H9 (cell line): Measurements from ENCODE around the gene ARID2. TPM values are rescaled to one million over a fixed set of nuclear protein-coding genes. Genes with fewer than 3 reads are reported as not detected.
A peak's percentile ranks its signal among the peaks of the same experiment; 100 is the strongest.

Experiments used
- DNase-seq: peaks from one replicate; pipeline ENCODE4 v3.0.0-alpha.2; 2017
- H2AFZ ChIP-seq: one replicate; pipeline ENCODE4 v1.6.1; 2013; ENCODE audit warnings: mild to moderate bottlenecking, low read length, control low read depth, moderate library complexity
- H2AK5ac ChIP-seq: 2 replicates; pipeline ENCODE4 v1.6.1; 2013; ENCODE audit warnings: low read length, control low read depth, mixed read lengths; ENCODE audit not compliant: insufficient read length
- H2BK120ac ChIP-seq: one replicate; pipeline ENCODE4 v1.6.1; 2013; ENCODE audit warnings: low read depth, mild to moderate bottlenecking, low read length, control low read depth, inconsistent platforms; ENCODE audit not compliant: poor library complexity, severe bottlenecking
- H2BK12ac ChIP-seq: 2 replicates; pipeline ENCODE4 v1.6.1; 2013; ENCODE audit warnings: low read length, control low read depth, mixed read lengths, low read depth; ENCODE audit not compliant: insufficient read length
- H2BK15ac ChIP-seq: 2 replicates; pipeline ENCODE4 v1.6.1; 2013; ENCODE audit warnings: low read depth, low read length, control low read depth
- H2BK20ac ChIP-seq: one replicate; pipeline ENCODE4 v1.6.1; 2013; ENCODE audit warnings: low read depth, mild to moderate bottlenecking, low read length, control low read depth, inconsistent platforms; ENCODE audit not compliant: poor library complexity, severe bottlenecking
- H2BK5ac ChIP-seq: 2 replicates; pipeline ENCODE4 v1.6.1; 2013; ENCODE audit warnings: low read length, control low read depth, mixed read lengths; ENCODE audit not compliant: insufficient read length
- H3K14ac ChIP-seq: 2 replicates; pipeline ENCODE4 v1.6.1; 2013; ENCODE audit warnings: low read length, control low read depth; ENCODE audit not compliant: insufficient read depth
- H3K18ac ChIP-seq: 2 replicates; pipeline ENCODE4 v1.6.1; 2013; ENCODE audit warnings: low read depth, mild to moderate bottlenecking, mixed read lengths, low read length, control low read depth; ENCODE audit not compliant: insufficient read length
- H3K23ac ChIP-seq: 2 replicates; pipeline ENCODE4 v1.6.1; 2013; ENCODE audit warnings: low read length, control low read depth, mixed read lengths, low read depth; ENCODE audit not compliant: insufficient read length
- H3K23me2 ChIP-seq: 2 replicates; pipeline ENCODE4 v1.6.1; 2013; ENCODE audit warnings: low read depth, mild to moderate bottlenecking, mixed read lengths, low read length, control low read depth; ENCODE audit not compliant: insufficient read length, poor library complexity, severe bottlenecking
- H3K27ac ChIP-seq: 2 replicates; pipeline ENCODE4 v1.5.1; 2013; ENCODE audit warnings: low read length, control low read depth, mixed read lengths, low read depth; ENCODE audit not compliant: insufficient read length
- H3K27me3 ChIP-seq: 2 replicates; pipeline ENCODE4 v1.6.1; 2013; ENCODE audit warnings: low read length, control low read depth, inconsistent platforms; ENCODE audit not compliant: insufficient read depth
- H3K4ac ChIP-seq: 2 replicates; pipeline ENCODE4 v1.6.1; 2013; ENCODE audit warnings: low read depth, mild to moderate bottlenecking, control low read depth, inconsistent platforms, low read length, moderate library complexity
- H3K4me1 ChIP-seq: 2 replicates; pipeline ENCODE4 v1.6.1; 2013; ENCODE audit warnings: low read length, control low read depth, inconsistent platforms; ENCODE audit not compliant: insufficient read depth
- H3K4me2 ChIP-seq: 2 replicates; pipeline ENCODE4 v1.6.1; 2013; ENCODE audit warnings: low read length, control low read depth, mixed read lengths; ENCODE audit not compliant: insufficient read length, insufficient read depth
- H3K56ac ChIP-seq: 2 replicates; pipeline ENCODE4 v1.6.1; 2013; ENCODE audit warnings: low read depth, mild to moderate bottlenecking, mixed read lengths, low read length, control low read depth; ENCODE audit not compliant: insufficient read length
- H3K79me1 ChIP-seq: 2 replicates; pipeline ENCODE4 v1.6.1; 2013; ENCODE audit warnings: low read depth, mild to moderate bottlenecking, moderate library complexity, low read length, control low read depth, inconsistent platforms; ENCODE audit not compliant: insufficient read depth, poor library complexity, severe bottlenecking
- H3K79me2 ChIP-seq: 2 replicates; pipeline ENCODE4 v1.6.1; 2013; ENCODE audit warnings: low read length, control low read depth, inconsistent platforms; ENCODE audit not compliant: insufficient read depth
- H3K9ac ChIP-seq: 2 replicates; pipeline ENCODE4 v1.6.1; 2013; ENCODE audit warnings: low read length, control low read depth, mixed read lengths; ENCODE audit not compliant: insufficient read length; ENCODE audit errors: extremely low read depth
- H3K9me3 ChIP-seq: one replicate; pipeline ENCODE4 v1.6.1; 2013; ENCODE audit warnings: low read depth, low read length, inconsistent platforms; ENCODE audit not compliant: control insufficient read depth
- H3T11ph ChIP-seq: one replicate; pipeline ENCODE4 v1.6.1; 2013; ENCODE audit warnings: mild to moderate bottlenecking, low read length, control low read depth, inconsistent platforms
- H4K20me1 ChIP-seq: one replicate; pipeline ENCODE4 v1.6.1; 2013; ENCODE audit not compliant: control insufficient read depth, insufficient read length, insufficient read depth
- H4K5ac ChIP-seq: 2 replicates; pipeline ENCODE4 v1.6.1; 2013; ENCODE audit warnings: low read depth, mild to moderate bottlenecking, mixed read lengths, low read length, control low read depth; ENCODE audit not compliant: insufficient read length
- H4K8ac ChIP-seq: replicated peaks from 2 replicates; pipeline ENCODE4 v1.6.1; 2013; ENCODE audit warnings: low read length, control low read depth, mixed read lengths, low read depth; ENCODE audit not compliant: insufficient read length
- H4K91ac ChIP-seq: 2 replicates; pipeline ENCODE4 v1.6.1; 2013; ENCODE audit warnings: low read depth, mild to moderate bottlenecking, moderate library complexity, mixed read lengths, low read length, control low read depth; ENCODE audit not compliant: insufficient read length
- H3K27ac Mint-ChIP-seq, 3 experiments: 2 replicates in 2 of 3; 3 replicates in 1 of 3; pipeline ENCODE4 v1.8.0; 2020 to 2021; ENCODE audit warnings: mixed read lengths in 3 of 3, mild to moderate bottlenecking in 1 of 3, moderate library complexity in 1 of 3
- H3K27me3 Mint-ChIP-seq: 2 replicates; pipeline ENCODE4 v1.8.0; 2021; ENCODE audit warnings: low read depth, mild to moderate bottlenecking, moderate library complexity, mixed read lengths
- H3K36me3 Mint-ChIP-seq, 3 experiments: 2 replicates in 2 of 3; 3 replicates in 1 of 3; pipeline ENCODE4 v1.8.0; 2020 to 2021; ENCODE audit warnings: low read depth in 3 of 3, mixed read lengths in 3 of 3; ENCODE audit not compliant: insufficient read depth in 1 of 3
- H3K4me1 Mint-ChIP-seq, 2 experiments: 2 replicates each; pipeline ENCODE4 v1.8.0; 2020; ENCODE audit warnings: mixed read lengths in 2 of 2
- H3K4me3 Mint-ChIP-seq, 2 experiments: 2 replicates in 1 of 2; 3 replicates in 1 of 2; pipeline ENCODE4 v1.8.0; 2020 to 2021; ENCODE audit warnings: mild to moderate bottlenecking in 2 of 2, mixed read lengths in 2 of 2, moderate library complexity in 1 of 2
- H3K9me3 Mint-ChIP-seq, 2 experiments: 2 replicates in 1 of 2; 3 replicates in 1 of 2; pipeline ENCODE4 v1.8.0; 2020; ENCODE audit warnings: mild to moderate bottlenecking in 2 of 2, mixed read lengths in 2 of 2, moderate library complexity in 1 of 2
- WGBS: extraction: QIAGEN DNeasy Blood & Tissue Kit; methylation state at CpG from one replicate; pipeline ENCODE4 v1.1.7; 2013; ENCODE audit warnings: missing lambda C conversion rate, low lambda C conversion rate, mixed read lengths; ENCODE audit not compliant: insufficient read length; ENCODE audit errors: extremely low coverage; 5-methylcytosine and 5-hydroxymethylcytosine counted together
- total RNA-seq: library from RNA; stranded (reverse); gene quantifications from 2 replicates; pipeline ENCODE4 v1.2.1, GENCODE V29; 2021
- TF ChIP-seq, protein P1 (sequence below): fragments of 200-600 bp; sonication (generic); conservative IDR thresholded peaks from 3 replicates; pipeline ENCODE4 v1.8.0; 2021; ENCODE audit warnings: antibody characterized with exemption, mild to moderate bottlenecking

The ARID2 gene
- total RNA-seq, 1 experiment from 2014 or later = 63.8 TPM

- no peak overlapping the region for H2BK120ac ChIP-seq
- H2AFZ ChIP-seq = no peak overlapping the region
- Mint-ChIP-seq H3K27me3 (no peaks in the 10 kb centered on the region), H3K4me3 (no peak overlapping the region), H3K9me3 (no peaks in the 10 kb centered on the region), H3K36me3 (peaks cover 2 to 25% (median 6%) of the 10 kb centered on the region in 3 experiments; a peak in 5 of 7 replicates), H3K4me1 (peaks cover 38 to 45% of the 10 kb centered on the region in 2 experiments), H3K27ac (peak overlapping the region in 1 of 3 experiments; percentile 50; a peak in 1 of 7 replicates)
- H3K79me2 ChIP-seq = no peaks in the 10 kb centered on the region; the same call in 1 of the 2 replicates
- DNase-seq = no peak
- H4K20me1 ChIP-seq = no peaks in the 10 kb centered on the region
- H2BK12ac ChIP-seq = no peak overlapping the region
- no peaks in the 10 kb centered on the region for H3K27me3 ChIP-seq
- H4K91ac ChIP-seq = no peak overlapping the region
- no peak overlapping the region for H4K5ac ChIP-seq
- H3K14ac ChIP-seq = no peak overlapping the region
- no peak overlapping the region for H3T11ph ChIP-seq
- H2BK15ac ChIP-seq = no peak overlapping the region
- no peak overlapping the region for H2AK5ac ChIP-seq
- no CpG with 5 or more reads among the region's 3 CpGs for WGBS
- H2BK5ac ChIP-seq = no peak overlapping the region
- H3K9me3 ChIP-seq = no peaks in the 10 kb centered on the region
- H3K23me2 ChIP-seq = no peaks in the 10 kb centered on the region
- H2BK20ac ChIP-seq = no peak overlapping the region
- H3K18ac ChIP-seq = no peak overlapping the region
- H3K4me1 ChIP-seq = peaks cover 3% of the 10 kb centered on the region; the same call in 1 of the 2 replicates
- TF ChIP-seq, protein P1, sequence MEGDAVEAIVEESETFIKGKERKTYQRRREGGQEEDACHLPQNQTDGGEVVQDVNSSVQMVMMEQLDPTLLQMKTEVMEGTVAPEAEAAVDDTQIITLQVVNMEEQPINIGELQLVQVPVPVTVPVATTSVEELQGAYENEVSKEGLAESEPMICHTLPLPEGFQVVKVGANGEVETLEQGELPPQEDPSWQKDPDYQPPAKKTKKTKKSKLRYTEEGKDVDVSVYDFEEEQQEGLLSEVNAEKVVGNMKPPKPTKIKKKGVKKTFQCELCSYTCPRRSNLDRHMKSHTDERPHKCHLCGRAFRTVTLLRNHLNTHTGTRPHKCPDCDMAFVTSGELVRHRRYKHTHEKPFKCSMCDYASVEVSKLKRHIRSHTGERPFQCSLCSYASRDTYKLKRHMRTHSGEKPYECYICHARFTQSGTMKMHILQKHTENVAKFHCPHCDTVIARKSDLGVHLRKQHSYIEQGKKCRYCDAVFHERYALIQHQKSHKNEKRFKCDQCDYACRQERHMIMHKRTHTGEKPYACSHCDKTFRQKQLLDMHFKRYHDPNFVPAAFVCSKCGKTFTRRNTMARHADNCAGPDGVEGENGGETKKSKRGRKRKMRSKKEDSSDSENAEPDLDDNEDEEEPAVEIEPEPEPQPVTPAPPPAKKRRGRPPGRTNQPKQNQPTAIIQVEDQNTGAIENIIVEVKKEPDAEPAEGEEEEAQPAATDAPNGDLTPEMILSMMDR = no peak
- no peak overlapping the region for H4K8ac ChIP-seq
- peaks cover 2% of the 10 kb centered on the region for H3K79me1 ChIP-seq
- no peak overlapping the region for H3K27ac ChIP-seq
- H3K56ac ChIP-seq = no peak overlapping the region
- H3K23ac ChIP-seq = no peak overlapping the region
- H3K9ac ChIP-seq = no peak overlapping the region
- H3K4me2 ChIP-seq = no peak overlapping the region
- no peak overlapping the region for H3K4ac ChIP-seq
Measured at GRCh38 chr12:45756666-45757065, 27.2 kb downstream of the ARID2 start.
